ENCODE data around the gene VIPR1. TPM values are rescaled to one million over a fixed set of nuclear protein-coding genes. Genes with fewer than 3 reads are reported as not detected.

VIPR1 gene
- total and polyA plus RNA-seq, 8 donors, result 2.2 to 170 (median 10.1) TPM

GRCh38 chr3:42517117-42517516 is 14.7 kb downstream of the VIPR1 start:
- Histone ChIP-seq H3K27me3 (no peaks in the 10 kb centered on the region), H3K9me3 (no peaks in the 10 kb centered on the region), H3K4me3 (no peak overlapping the region), H3K4me1 (peaks cover 0 to 20% (median 18%) of the 10 kb centered on the region in 4 donors), H3K36me3 (no peaks in the 10 kb centered on the region), H3K27ac (no peak overlapping the region)
- TF ChIP-seq POLR2A (IDR thresholded peaks at IDR 0.05), result no peak
- no peak for TF ChIP-seq POLR2AphosphoS5 (IDR thresholded peaks at IDR 0.05)
- TF ChIP-seq EP300 (IDR thresholded peaks at IDR 0.05), result no peak
- no peak for TF ChIP-seq CTCF (IDR thresholded peaks at IDR 0.05)
- 26 to 52% (median 30%) methylated on average over 4 of the region's 4 CpGs for WGBS, 5 donors
- no peak for DNase-seq
- intact Hi-C loops (cut with DNase I; ENCODE audit: low total_unique reads), result no loop called here

- peak in 1 of 2 donors; percentile 33 for DNase-seq
- no peak overlapping the region for H3K4me3 ChIP-seq
- peaks cover 0 to 20% (median 18%) of the 10 kb centered on the region in 4 donors for H3K4me1 ChIP-seq
- no peaks in the 10 kb centered on the region for H3K36me3 ChIP-seq
- intact Hi-C loops (cut with DNase I; ENCODE audit: low total_unique reads), result no loop called here
- TF ChIP-seq POLR2AphosphoS5 (IDR thresholded peaks at IDR 0.05), result no peak
- no peak for TF ChIP-seq POLR2A (IDR thresholded peaks at IDR 0.05)
- no peak for TF ChIP-seq EP300 (IDR thresholded peaks at IDR 0.05)
- no peak for TF ChIP-seq CTCF (IDR thresholded peaks at IDR 0.05)
- H3K27ac ChIP-seq, result no peak overlapping the region
- no peaks in the 10 kb centered on the region for H3K9me3 ChIP-seq
- 74 to 88% (median 80%) methylated on average over 6 of the region's 6 CpGs for WGBS, 5 donors
- H3K27me3 ChIP-seq, result no peaks in the 10 kb centered on the region
Observed at GRCh38 chr3:42518800-42519567, 16.5 kb downstream of the VIPR1 start.

GRCh38 chr3:42519568-42519962 is 17.1 kb downstream of the VIPR1 start:
- peaks cover 0 to 20% (median 18%) of the 10 kb centered on the region in 4 donors for H3K4me1 ChIP-seq
- no peak overlapping the region for H3K27ac ChIP-seq
- no peak for DNase-seq
- no peaks in the 10 kb centered on the region for H3K9me3 ChIP-seq
- TF ChIP-seq EP300 (IDR thresholded peaks at IDR 0.05), result no peak
- TF ChIP-seq POLR2AphosphoS5 (IDR thresholded peaks at IDR 0.05), result peak in 1 of 3 donors; percentile 7
- no peaks in the 10 kb centered on the region for H3K27me3 ChIP-seq
- intact Hi-C loops (cut with DNase I; ENCODE audit: low total_unique reads), result no loop called here
- H3K4me3 ChIP-seq, result no peak overlapping the region
- H3K36me3 ChIP-seq, result no peaks in the 10 kb centered on the region
- WGBS, 5 donors, result 49 to 81% (median 65%) methylated on average over 2 of the region's 2 CpGs

GRCh38 chr3:42520336-42520735 is 17.9 kb downstream of the VIPR1 start:
- peaks cover 0 to 19% (median 17%) of the 10 kb centered on the region in 4 donors for H3K4me1 ChIP-seq
- DNase-seq, result peak in 1 of 2 donors; percentile 54
- 50 to 70% (median 55%) methylated on average over 4 of the region's 4 CpGs for WGBS, 5 donors
- no peak overlapping the region for H3K4me3 ChIP-seq
- no peaks in the 10 kb centered on the region for H3K27me3 ChIP-seq
- intact Hi-C loops (cut with DNase I; ENCODE audit: low total_unique reads), result no loop called here
- TF ChIP-seq EP300 (IDR thresholded peaks at IDR 0.05), result no peak
- no peaks in the 10 kb centered on the region for H3K36me3 ChIP-seq
- H3K27ac ChIP-seq, result no peak overlapping the region
- H3K9me3 ChIP-seq, result no peaks in the 10 kb centered on the region

GRCh38 chr3:42520906-42521305 is 18.5 kb downstream of the VIPR1 start:
- intact Hi-C loops (cut with DNase I; ENCODE audit: low total_unique reads), result no loop called here
- Histone ChIP-seq H3K9me3 (no peaks in the 10 kb centered on the region), H3K27me3 (no peaks in the 10 kb centered on the region), H3K4me3 (no peak overlapping the region), H3K4me1 (peaks cover 0 to 19% (median 13%) of the 10 kb centered on the region in 4 donors), H3K27ac (no peak overlapping the region), H3K36me3 (no peaks in the 10 kb centered on the region)
- TF ChIP-seq CTCF (IDR thresholded peaks at IDR 0.05), result no peak
- TF ChIP-seq POLR2AphosphoS5 (IDR thresholded peaks at IDR 0.05), result no peak
- TF ChIP-seq POLR2A (IDR thresholded peaks at IDR 0.05), result no peak
- no peak for TF ChIP-seq EP300 (IDR thresholded peaks at IDR 0.05)
- no peak for DNase-seq
- WGBS, 5 donors, result 91 to 98% (median 92%) methylated on average over 4 of the region's 4 CpGs
